ENCODE results near the gene ASXL2. TPM values are rescaled to one million over a fixed set of nuclear protein-coding genes. Genes with fewer than 3 reads are reported as not detected.
A peak's percentile ranks its signal among the peaks of the same experiment; 100 is the strongest.

Gene ASXL2
- polyA plus RNA-seq, 3 donors = 3.6 to 13.4 (median 7.1) TPM

GRCh38 chr2:25867396-25868003 lies 10.8 kb downstream of the ASXL2 start:
- intact Hi-C loops (cut with micrococcal nuclease) = no loop called here
- 81% methylated on average over 3 of the region's 5 CpGs for WGBS (ENCODE audit: insufficient coverage)
- Histone ChIP-seq H3K9me3 (replicated peaks in 1 of 2; ENCODE audit: control insufficient read depth in 1 of 2, insufficient read depth in 1 of 2, low read length in 2 of 2) (no peaks in the 10 kb centered on the region), H3K79me2 (ENCODE audit: insufficient read depth, low read length) (peaks cover 98% of the 10 kb centered on the region), H3K27ac (ENCODE audit: low read depth in 1 of 2, low read length in 2 of 2) (no peak overlapping the region), H3K4me2 (replicated peaks; ENCODE audit: extremely low read depth, low read length, poor library complexity, severe bottlenecking) (no peak overlapping the region), H3K27me3 (ENCODE audit: control insufficient read depth in 2 of 2, insufficient read depth in 2 of 2, low read length in 2 of 2) (no peaks in the 10 kb centered on the region), H3K4me3 (replicated peaks in 1 of 3; ENCODE audit: low read depth in 2 of 3, low read length in 3 of 3) (no peak overlapping the region), H3K36me3 (replicated peaks in 1 of 2; ENCODE audit: control insufficient read depth in 1 of 2, insufficient read depth in 2 of 2, low read length in 2 of 2) (peaks cover 14 to 32% of the 10 kb centered on the region in 2 donors), H4K20me1 (ENCODE audit: insufficient read depth, low read length) (peaks cover 97% of the 10 kb centered on the region), H3K4me1 (ENCODE audit: control insufficient read depth in 1 of 2, insufficient read depth in 2 of 2, low read length in 2 of 2) (peaks cover 10 to 20% of the 10 kb centered on the region in 2 donors), H3K9ac (ENCODE audit: insufficient read depth, low read length, poor library complexity, severe bottlenecking) (no peak overlapping the region), H2AFZ (ENCODE audit: insufficient read depth, low read depth, low read length, poor library complexity, severe bottlenecking) (no peak overlapping the region)
- Mint-ChIP-seq H3K27me3 (ENCODE audit: low read depth in 3 of 3) (no peaks in the 10 kb centered on the region), H3K36me3 (peaks cover 9 to 50% of the 10 kb centered on the region in 2 donors), H3K9me3 (peaks cover 0 to 4% (median 0%) of the 10 kb centered on the region in 7 donors), H3K27ac (peak overlapping the region in 2 of 7 donors; percentile 11 to 21), H3K4me1 (peaks cover 16% of the 10 kb centered on the region), H3K4me3 (no peak overlapping the region)
- TF ChIP-seq CTCF (IDR thresholded peaks at IDR 0.05) = no peak
- no peak for DNase-seq

GRCh38 chr2:25856377-25856776 lies 21.9 kb downstream of the ASXL2 start:
- no peaks in the 10 kb centered on the region for H3K27me3 Mint-ChIP-seq (ENCODE audit: low read depth in 3 of 3)
- Histone ChIP-seq H4K20me1 (ENCODE audit: insufficient read depth, low read length) (peaks cover 98% of the 10 kb centered on the region), H3K4me2 (replicated peaks; ENCODE audit: extremely low read depth, low read length, poor library complexity, severe bottlenecking) (no peak overlapping the region), H3K9ac (ENCODE audit: insufficient read depth, low read length, poor library complexity, severe bottlenecking) (no peak overlapping the region), H3K4me1 (ENCODE audit: control insufficient read depth in 1 of 2, insufficient read depth in 2 of 2, low read length in 2 of 2) (peaks cover 9 to 18% of the 10 kb centered on the region in 2 donors), H3K27me3 (ENCODE audit: control insufficient read depth in 2 of 2, insufficient read depth in 2 of 2, low read length in 2 of 2) (no peaks in the 10 kb centered on the region), H3K27ac (ENCODE audit: low read depth in 1 of 2, low read length in 2 of 2) (no peak overlapping the region), H3K36me3 (replicated peaks in 1 of 2; ENCODE audit: control insufficient read depth in 1 of 2, insufficient read depth in 2 of 2, low read length in 2 of 2) (peaks cover 0 to 10% of the 10 kb centered on the region in 2 donors), H3K9me3 (replicated peaks in 1 of 2; ENCODE audit: control insufficient read depth in 1 of 2, insufficient read depth in 1 of 2, low read length in 2 of 2) (no peaks in the 10 kb centered on the region), H3K4me3 (replicated peaks in 1 of 3; ENCODE audit: low read depth in 2 of 3, low read length in 3 of 3) (no peak overlapping the region), H2AFZ (ENCODE audit: insufficient read depth, low read depth, low read length, poor library complexity, severe bottlenecking) (no peak overlapping the region), H3K79me2 (ENCODE audit: insufficient read depth, low read length) (peaks cover 95% of the 10 kb centered on the region)
- H3K27ac Mint-ChIP-seq = no peak overlapping the region
- H3K4me3 Mint-ChIP-seq = no peak overlapping the region
- WGBS (ENCODE audit: insufficient coverage) = 100% methylated on average over 9 of the region's 9 CpGs
- no peaks in the 10 kb centered on the region for H3K9me3 Mint-ChIP-seq
- DNase-seq = no peak
- intact Hi-C loops (cut with micrococcal nuclease) = no loop called here
- TF ChIP-seq CTCF (IDR thresholded peaks at IDR 0.05) = no peak
- H3K36me3 Mint-ChIP-seq = peaks cover 7 to 20% of the 10 kb centered on the region in 2 donors
- peaks cover 38% of the 10 kb centered on the region for H3K4me1 Mint-ChIP-seq
